DND-41 (cell line): Measurements from ENCODE around the gene THBS1.

Source experiments
- ATAC-seq: fragments of 200-7000 bp; cut with Tn5 transposase; 3 replicates; pipeline ENCODE4 v1.9.1; 2021; ENCODE audit warnings: low read depth; ENCODE audit not compliant: insufficient read depth
- DNase-seq: peaks from one replicate; pipeline ENCODE4 v3.0.0-alpha.2; 2020
- H2AFZ ChIP-seq: 2 replicates; pipeline ENCODE4 v1.6.0; 2012; ENCODE audit warnings: low read depth, low read length
- H3K27ac ChIP-seq: 2 replicates; pipeline ENCODE4 v1.5.1; 2012; ENCODE audit warnings: low read length, inconsistent platforms
- H3K27me3 ChIP-seq: fragments of 200-600 bp; sonication (generic); 2 replicates; pipeline ENCODE4 v1.6.0; 2012; ENCODE audit warnings: low read length, mild to moderate bottlenecking, inconsistent platforms; ENCODE audit not compliant: insufficient read depth, poor library complexity
- H3K36me3 ChIP-seq: 2 replicates; pipeline ENCODE4 v1.5.1; 2012; ENCODE audit warnings: low read length, inconsistent platforms; ENCODE audit not compliant: insufficient read depth
- H3K4me1 ChIP-seq: 2 replicates; pipeline ENCODE4 v1.5.1; 2012; ENCODE audit warnings: mild to moderate bottlenecking, low read length; ENCODE audit not compliant: insufficient read depth
- H3K4me2 ChIP-seq: 2 replicates; pipeline ENCODE4 v1.6.0; 2012; ENCODE audit warnings: mild to moderate bottlenecking, moderate library complexity, low read length, inconsistent platforms; ENCODE audit not compliant: insufficient read depth
- H3K4me3 ChIP-seq, 2 experiments: fragments of 200-600 bp in 1 of 2; shearing (Covaris generic) in 1 of 2; 2 replicates each; pipeline ENCODE4 v1.5.1; 2012 to 2016; ENCODE audit warnings: inconsistent platforms in 2 of 2, low read length in 2 of 2, mild to moderate bottlenecking in 2 of 2, low read depth in 1 of 2, moderate library complexity in 1 of 2
- H3K79me2 ChIP-seq: 2 replicates; pipeline ENCODE4 v1.6.0; 2012; ENCODE audit warnings: low read length, inconsistent platforms; ENCODE audit not compliant: insufficient read depth
- H3K9ac ChIP-seq: 2 replicates; pipeline ENCODE4 v1.6.0; 2012; ENCODE audit warnings: low read depth, mild to moderate bottlenecking, inconsistent platforms, low read length, moderate library complexity
- H3K9me3 ChIP-seq: 2 replicates; pipeline ENCODE4 v1.5.1; 2012; ENCODE audit warnings: low read length, moderate library complexity, mild to moderate bottlenecking, inconsistent platforms; ENCODE audit not compliant: insufficient read depth, severe bottlenecking
- H4K20me1 ChIP-seq: 2 replicates; pipeline ENCODE4 v1.6.0; 2012; ENCODE audit warnings: low read length; ENCODE audit not compliant: insufficient read depth
- EZH2 ChIP-seq: IDR thresholded peaks from 3 replicates; pipeline ENCODE4 v1.6.1; 2012; ENCODE audit warnings: borderline replicate concordance, low read depth, mild to moderate bottlenecking, moderate library complexity, low read length, inconsistent platforms; ENCODE audit not compliant: severe bottlenecking
- TF ChIP-seq, protein P1 (sequence below): IDR thresholded peaks from 2 replicates; pipeline ENCODE4 v1.5.1; 2012; ENCODE audit warnings: borderline replicate concordance, low read length, moderate library complexity, mild to moderate bottlenecking; ENCODE audit not compliant: poor library complexity, severe bottlenecking; ENCODE audit errors: extremely low read depth

Gene THBS1

DNA sequence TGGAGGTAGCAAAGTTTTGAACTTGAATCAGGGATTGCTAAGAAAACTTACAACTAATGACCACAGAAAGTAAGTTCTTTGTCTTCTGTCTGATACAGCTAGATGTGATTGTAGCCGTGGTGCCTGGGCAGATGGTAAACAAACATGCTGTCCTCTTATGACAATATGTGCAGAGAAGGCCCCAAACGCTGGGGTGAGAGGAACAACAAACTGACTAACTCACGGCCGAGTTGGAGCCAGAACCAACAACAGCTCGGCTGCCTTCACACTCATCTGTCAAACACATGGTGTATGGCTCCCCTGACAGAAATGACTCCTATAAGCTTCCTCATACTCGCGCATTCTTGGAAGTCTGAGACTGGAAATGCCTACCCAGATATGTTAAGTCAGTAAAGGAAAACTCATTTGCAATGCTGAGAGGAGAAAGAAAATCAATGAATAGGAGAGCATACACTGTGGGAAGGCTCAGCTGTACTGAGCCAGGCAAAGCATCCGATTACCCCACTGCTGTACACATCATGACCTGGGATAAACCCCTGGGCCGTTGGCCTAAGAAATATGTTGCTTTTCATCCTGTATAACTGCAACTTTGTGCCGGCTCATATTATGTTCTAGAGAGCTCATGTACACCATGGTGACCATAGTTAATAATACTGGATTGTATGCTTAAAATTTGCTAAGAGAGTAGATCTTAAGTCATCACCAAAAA is 5.7 kb downstream of the THBS1 start:
- no peak overlapping the region for H2AFZ ChIP-seq
- H3K9me3 ChIP-seq = no peaks in the 10 kb centered on the region
- no peak overlapping the region for H3K4me2 ChIP-seq
- H3K9ac ChIP-seq = no peak overlapping the region
- H3K4me3 ChIP-seq = no peak overlapping the region
- no peak overlapping the region for H3K27ac ChIP-seq
- no peak for TF ChIP-seq EZH2
- TF ChIP-seq, protein P1, sequence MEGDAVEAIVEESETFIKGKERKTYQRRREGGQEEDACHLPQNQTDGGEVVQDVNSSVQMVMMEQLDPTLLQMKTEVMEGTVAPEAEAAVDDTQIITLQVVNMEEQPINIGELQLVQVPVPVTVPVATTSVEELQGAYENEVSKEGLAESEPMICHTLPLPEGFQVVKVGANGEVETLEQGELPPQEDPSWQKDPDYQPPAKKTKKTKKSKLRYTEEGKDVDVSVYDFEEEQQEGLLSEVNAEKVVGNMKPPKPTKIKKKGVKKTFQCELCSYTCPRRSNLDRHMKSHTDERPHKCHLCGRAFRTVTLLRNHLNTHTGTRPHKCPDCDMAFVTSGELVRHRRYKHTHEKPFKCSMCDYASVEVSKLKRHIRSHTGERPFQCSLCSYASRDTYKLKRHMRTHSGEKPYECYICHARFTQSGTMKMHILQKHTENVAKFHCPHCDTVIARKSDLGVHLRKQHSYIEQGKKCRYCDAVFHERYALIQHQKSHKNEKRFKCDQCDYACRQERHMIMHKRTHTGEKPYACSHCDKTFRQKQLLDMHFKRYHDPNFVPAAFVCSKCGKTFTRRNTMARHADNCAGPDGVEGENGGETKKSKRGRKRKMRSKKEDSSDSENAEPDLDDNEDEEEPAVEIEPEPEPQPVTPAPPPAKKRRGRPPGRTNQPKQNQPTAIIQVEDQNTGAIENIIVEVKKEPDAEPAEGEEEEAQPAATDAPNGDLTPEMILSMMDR = no peak
- no peak for DNase-seq
- H4K20me1 ChIP-seq = no peaks in the 10 kb centered on the region
- H3K4me1 ChIP-seq = no peaks in the 10 kb centered on the region
- H3K27me3 ChIP-seq = no peaks in the 10 kb centered on the region
- H3K36me3 ChIP-seq = no peaks in the 10 kb centered on the region
- no peak for ATAC-seq
- no peaks in the 10 kb centered on the region for H3K79me2 ChIP-seq

DNA sequence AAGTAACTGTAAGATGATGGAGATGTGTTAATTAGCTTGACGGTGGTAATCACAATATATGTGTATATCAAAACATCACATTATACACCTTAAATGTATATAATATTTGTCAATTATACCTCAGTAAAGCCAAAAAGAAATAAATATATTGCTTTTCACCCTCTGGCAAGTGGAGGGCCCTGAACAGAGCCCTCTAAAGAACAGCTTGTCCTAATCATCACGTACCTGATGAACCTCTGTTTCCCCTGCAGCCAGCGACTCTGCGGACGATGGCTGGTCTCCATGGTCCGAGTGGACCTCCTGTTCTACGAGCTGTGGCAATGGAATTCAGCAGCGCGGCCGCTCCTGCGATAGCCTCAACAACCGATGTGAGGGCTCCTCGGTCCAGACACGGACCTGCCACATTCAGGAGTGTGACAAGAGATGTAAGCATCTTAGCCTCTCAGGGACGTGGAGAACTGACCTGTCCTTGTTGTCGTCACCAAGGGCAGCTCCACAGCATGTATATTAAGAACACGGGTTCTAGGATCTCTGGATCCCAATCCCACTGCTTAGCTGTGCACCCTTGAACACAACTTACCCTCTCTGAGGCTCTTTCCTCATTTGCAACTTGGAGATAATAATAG is 6.3 kb downstream of the THBS1 start:
- no peak overlapping the region for H2AFZ ChIP-seq
- no peaks in the 10 kb centered on the region for H3K9me3 ChIP-seq
- H4K20me1 ChIP-seq = no peaks in the 10 kb centered on the region
- ATAC-seq (no peak), DNase-seq (no peak)
- H3K79me2 ChIP-seq = no peaks in the 10 kb centered on the region
- no peaks in the 10 kb centered on the region for H3K36me3 ChIP-seq
- TF ChIP-seq, protein P1 = no peak
- TF ChIP-seq EZH2 = no peak
- H3K4me2 ChIP-seq = no peak overlapping the region
- no peak overlapping the region for H3K9ac ChIP-seq
- H3K4me3 ChIP-seq = no peak overlapping the region
- no peak overlapping the region for H3K27ac ChIP-seq
- H3K27me3 ChIP-seq = no peaks in the 10 kb centered on the region
- no peaks in the 10 kb centered on the region for H3K4me1 ChIP-seq

DNA sequence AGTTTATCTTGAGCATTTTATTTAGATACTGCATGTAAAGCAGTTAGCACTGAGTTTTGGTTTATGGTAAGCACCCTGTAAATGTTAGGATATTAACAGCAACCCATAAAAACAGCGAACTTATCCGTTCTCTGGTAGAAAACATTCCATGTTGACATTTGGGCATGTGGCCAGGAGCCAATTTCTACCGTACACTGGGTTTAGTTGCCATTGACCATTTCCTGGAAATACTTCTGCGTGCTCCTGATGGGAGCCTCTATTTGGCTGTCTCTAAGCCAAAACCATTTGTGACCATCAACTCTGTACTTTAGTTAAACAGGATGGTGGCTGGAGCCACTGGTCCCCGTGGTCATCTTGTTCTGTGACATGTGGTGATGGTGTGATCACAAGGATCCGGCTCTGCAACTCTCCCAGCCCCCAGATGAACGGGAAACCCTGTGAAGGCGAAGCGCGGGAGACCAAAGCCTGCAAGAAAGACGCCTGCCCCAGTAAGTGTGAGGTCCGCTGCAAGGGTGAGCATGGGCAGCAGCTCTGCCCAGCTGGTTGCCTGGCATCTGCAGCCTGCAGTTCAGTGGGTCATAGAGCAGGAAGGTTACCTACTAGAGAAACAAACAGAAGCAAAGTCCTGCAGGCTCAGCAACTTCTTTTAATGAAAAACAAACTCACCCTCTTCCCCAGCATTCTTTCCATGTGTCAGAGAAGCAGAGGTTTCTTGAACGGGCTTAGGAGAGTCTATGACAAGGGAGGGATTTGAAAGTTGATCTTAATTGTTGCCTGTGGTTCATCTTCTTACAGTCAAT is 7.1 kb downstream of the THBS1 start:
- no peak overlapping the region for H3K9ac ChIP-seq
- H3K27ac ChIP-seq = no peak overlapping the region
- H3K4me3 ChIP-seq = no peak overlapping the region
- no peak for TF ChIP-seq EZH2
- TF ChIP-seq, protein P1 = no peak
- no peak for DNase-seq
- H3K27me3 ChIP-seq = no peaks in the 10 kb centered on the region
- no peaks in the 10 kb centered on the region for H3K36me3 ChIP-seq
- no peak for ATAC-seq
- H4K20me1 ChIP-seq = no peaks in the 10 kb centered on the region
- no peaks in the 10 kb centered on the region for H3K9me3 ChIP-seq
- H2AFZ ChIP-seq = no peak overlapping the region
- H3K4me1 ChIP-seq = no peaks in the 10 kb centered on the region
- no peak overlapping the region for H3K4me2 ChIP-seq
- H3K79me2 ChIP-seq = no peaks in the 10 kb centered on the region
